Activated naive CD4-positive, alpha-beta T cell treated with anti-CD3 and anti-CD28 coated beads, Interleukin-2, amount 50 U/mL, for 24 hours (primary cell): ENCODE measurements around the gene ZNF710.
"Not testable (repeated sequence)": the region's sequence is repeated elsewhere in the genome, so short reads cannot be mapped to it uniquely, and the experiment has no call there.

Source experiments
- H3K27ac Mint-ChIP-seq: one replicate; pipeline ENCODE4 v1.8.0; 2021; ENCODE audit warnings: mild to moderate bottlenecking, mixed read lengths
- H3K27me3 Mint-ChIP-seq: one replicate; pipeline ENCODE4 v1.8.0; 2021; ENCODE audit warnings: mixed read lengths
- H3K36me3 Mint-ChIP-seq: one replicate; pipeline ENCODE4 v1.8.0; 2021; ENCODE audit warnings: mixed read lengths
- H3K4me1 Mint-ChIP-seq: one replicate; pipeline ENCODE4 v1.8.0; 2021; ENCODE audit warnings: mixed read lengths
- H3K4me3 Mint-ChIP-seq: one replicate; pipeline ENCODE4 v1.8.0; 2021; ENCODE audit warnings: mild to moderate bottlenecking, mixed read lengths
- H3K9me3 Mint-ChIP-seq: one replicate; pipeline ENCODE4 v1.8.0; 2021; ENCODE audit warnings: mixed read lengths

Gene ZNF710, protein sequence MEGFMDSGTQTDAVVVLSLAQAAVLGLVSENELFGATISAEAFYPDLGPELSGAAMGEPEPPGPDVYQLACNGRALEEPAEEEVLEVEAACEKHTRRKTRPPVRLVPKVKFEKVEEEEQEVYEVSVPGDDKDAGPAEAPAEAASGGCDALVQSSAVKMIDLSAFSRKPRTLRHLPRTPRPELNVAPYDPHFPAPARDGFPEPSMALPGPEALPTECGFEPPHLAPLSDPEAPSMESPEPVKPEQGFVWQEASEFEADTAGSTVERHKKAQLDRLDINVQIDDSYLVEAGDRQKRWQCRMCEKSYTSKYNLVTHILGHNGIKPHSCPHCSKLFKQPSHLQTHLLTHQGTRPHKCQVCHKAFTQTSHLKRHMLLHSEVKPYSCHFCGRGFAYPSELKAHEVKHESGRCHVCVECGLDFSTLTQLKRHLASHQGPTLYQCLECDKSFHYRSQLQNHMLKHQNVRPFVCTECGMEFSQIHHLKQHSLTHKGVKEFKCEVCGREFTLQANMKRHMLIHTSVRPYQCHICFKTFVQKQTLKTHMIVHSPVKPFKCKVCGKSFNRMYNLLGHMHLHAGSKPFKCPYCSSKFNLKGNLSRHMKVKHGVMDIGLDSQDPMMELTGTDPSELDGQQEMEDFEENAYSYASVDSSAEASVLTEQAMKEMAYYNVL

GRCh38 chr15:90001062-90001682, at the start of gene ZNF710:
Gene ZNF710, plus strand, starts transcription at chr15:90001324. Its CDS starts 65,814 bp downstream, at chr15:90067138.
- H3K27me3 Mint-ChIP-seq = no peaks in the 10 kb centered on the region
- H3K4me1 Mint-ChIP-seq = peaks cover 45% of the 10 kb centered on the region
- H3K36me3 Mint-ChIP-seq = no peaks in the 10 kb centered on the region

DNA sequence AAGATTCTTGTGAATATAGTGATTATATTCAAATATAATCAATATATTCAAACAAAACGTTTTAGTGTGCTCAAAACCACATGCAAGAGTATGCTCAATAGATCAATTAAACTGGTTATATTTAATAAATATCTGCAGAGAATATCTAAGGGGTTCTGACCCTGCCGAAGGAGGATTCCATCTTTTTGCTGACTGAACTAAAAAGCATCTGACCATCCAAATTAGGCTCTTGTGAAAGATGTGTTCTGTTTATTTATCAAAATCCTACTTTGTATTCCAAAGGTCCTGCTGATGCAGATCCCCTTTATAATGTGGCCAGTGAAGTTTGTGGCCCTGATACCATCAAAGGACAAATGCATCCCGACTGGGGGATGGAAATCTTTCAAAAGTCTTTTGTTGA, 46.6 kb upstream of the ZNF710 start:
- Mint-ChIP-seq H3K36me3 (no peaks in the 10 kb centered on the region), H3K27ac (no peak overlapping the region), H3K27me3 (peaks cover 2% of the 10 kb centered on the region), H3K4me3 (no peak overlapping the region), H3K9me3 (no peaks in the 10 kb centered on the region), H3K4me1 (no peaks in the 10 kb centered on the region)

More at GRCh38 chr15:90001062-90001682, at the start of gene ZNF710:
- Mint-ChIP-seq H3K27ac (peak within 1 kb of the TSS; percentile 99), H3K9me3 (no peaks in the 10 kb centered on the region), H3K4me3 (peak within 1 kb of the TSS; percentile 94)

DNA sequence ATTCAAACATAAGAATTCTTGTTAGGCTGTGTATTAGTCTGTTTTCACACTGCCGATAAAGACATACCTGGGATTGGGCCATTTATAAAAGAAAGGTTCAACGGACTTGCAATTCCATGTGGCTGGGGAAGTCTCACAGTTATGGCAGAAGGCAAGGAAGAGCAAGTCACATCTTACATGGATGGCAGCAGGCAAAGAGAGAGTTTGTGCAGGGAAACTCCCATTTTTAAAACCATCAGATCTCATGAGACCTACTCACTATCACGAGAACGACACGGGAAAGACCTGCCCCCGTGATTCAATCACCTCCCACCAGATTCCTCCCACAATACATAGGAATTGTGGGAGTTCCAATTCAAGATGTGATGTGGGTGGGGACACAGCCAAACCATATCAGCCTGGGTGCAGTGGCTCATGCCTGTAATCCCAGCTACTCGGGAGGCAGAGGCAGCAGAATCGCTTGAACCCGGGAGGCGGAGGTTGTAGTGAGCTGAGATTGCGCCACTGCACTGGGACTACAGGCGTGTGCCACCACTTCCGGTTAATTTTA, 45.6 kb upstream of the ZNF710 start:
- not testable (repeated sequence) for H3K27me3 Mint-ChIP-seq, H3K36me3 Mint-ChIP-seq, H3K9me3 Mint-ChIP-seq, H3K4me3 Mint-ChIP-seq, H3K27ac Mint-ChIP-seq, H3K4me1 Mint-ChIP-seq

- no peak overlapping the region for H3K4me3 Mint-ChIP-seq
- no peak overlapping the region for H3K27ac Mint-ChIP-seq
- no peaks in the 10 kb centered on the region for H3K36me3 Mint-ChIP-seq
- no peaks in the 10 kb centered on the region for H3K9me3 Mint-ChIP-seq
- no peaks in the 10 kb centered on the region for H3K4me1 Mint-ChIP-seq
- H3K27me3 Mint-ChIP-seq = no peaks in the 10 kb centered on the region
These were observed 42.9 kb upstream of the ZNF710 start for GRCh38 chr15:89958107-89958805.

DNA sequence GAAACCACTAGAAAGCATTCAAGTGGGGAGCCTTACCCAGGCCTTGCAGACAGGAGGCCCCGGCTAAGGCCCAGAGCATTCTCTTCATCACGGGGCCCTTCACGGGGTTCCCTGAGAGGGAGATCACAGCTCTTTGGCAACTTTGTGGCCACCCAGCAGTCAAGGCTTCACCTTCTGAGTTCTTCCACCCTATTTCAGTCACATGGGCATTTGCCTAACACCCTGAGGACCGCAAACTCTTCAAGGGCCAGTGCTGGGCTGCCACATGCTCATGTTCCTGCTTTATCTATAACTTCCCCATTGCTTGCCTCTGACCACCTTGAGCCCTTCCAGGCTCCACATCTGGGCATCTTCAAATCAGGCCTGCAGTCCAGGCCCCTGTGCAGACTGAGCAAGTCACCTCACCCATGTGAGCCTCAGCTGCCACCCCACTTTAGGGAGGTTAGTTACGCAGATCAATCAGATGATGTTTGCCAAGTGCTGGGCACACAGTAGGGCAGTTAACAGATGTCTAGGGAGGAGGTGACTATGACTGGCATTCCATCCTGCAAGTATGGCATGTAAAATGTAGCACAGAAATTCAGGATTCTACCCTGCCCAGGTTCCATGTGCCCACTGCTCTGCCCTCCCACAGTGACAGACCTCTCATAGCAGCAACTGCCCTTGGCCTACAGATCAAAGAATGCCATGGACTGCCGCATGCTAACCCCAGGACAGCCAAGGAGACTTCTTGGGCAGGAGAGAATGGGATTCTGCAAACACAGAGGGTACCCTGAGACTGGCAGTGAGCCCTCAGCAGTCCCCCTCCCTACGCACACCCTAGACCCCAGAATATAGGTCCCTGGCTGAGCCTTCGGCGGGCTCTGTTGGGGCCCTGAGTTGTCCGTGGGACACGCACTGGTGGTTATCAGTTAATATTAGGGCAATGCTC, 37.6 kb upstream of the ZNF710 start:
- no peaks in the 10 kb centered on the region for H3K27me3 Mint-ChIP-seq
- H3K4me3 Mint-ChIP-seq = no peak overlapping the region
- no peaks in the 10 kb centered on the region for H3K36me3 Mint-ChIP-seq
- H3K9me3 Mint-ChIP-seq = no peaks in the 10 kb centered on the region
- H3K4me1 Mint-ChIP-seq = no peaks in the 10 kb centered on the region
- no peak overlapping the region for H3K27ac Mint-ChIP-seq

DNA sequence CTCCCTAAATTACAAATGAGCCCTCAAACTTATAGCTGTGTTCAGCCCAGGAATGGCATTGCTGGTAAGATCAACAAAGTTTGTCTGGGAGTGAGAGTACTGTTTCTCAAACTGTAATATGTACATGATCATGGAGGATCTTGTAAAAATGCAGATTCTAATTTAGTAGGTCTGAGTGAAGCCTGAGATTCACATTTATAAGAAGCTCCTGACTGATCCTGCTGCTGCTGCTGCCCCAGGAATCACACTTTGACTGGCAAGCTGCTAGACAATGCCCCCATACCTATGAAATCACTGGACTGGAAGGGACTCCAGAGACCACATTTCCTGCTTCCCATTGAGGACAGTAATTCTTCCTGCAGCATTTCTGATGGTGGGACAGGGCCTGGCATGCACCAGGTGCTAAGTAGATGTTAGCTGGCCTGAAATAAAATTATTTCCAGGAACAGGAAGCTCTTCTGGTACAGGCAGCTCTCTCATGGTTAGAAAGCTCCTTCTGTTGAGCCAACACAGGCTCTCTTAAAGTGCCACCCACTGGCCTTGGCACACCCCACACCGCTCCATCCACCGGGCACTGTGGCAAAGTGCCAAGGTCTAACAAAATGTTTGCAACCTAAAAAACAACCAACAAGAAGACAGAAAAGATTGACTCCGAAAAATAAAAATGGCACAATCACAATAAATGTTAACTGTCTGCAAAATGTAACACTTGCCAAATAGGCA, 36.7 kb upstream of the ZNF710 start:
- no peaks in the 10 kb centered on the region for H3K9me3 Mint-ChIP-seq
- no peaks in the 10 kb centered on the region for H3K27me3 Mint-ChIP-seq
- H3K27ac Mint-ChIP-seq = no peak overlapping the region
- no peaks in the 10 kb centered on the region for H3K36me3 Mint-ChIP-seq
- no peaks in the 10 kb centered on the region for H3K4me1 Mint-ChIP-seq
- no peak overlapping the region for H3K4me3 Mint-ChIP-seq

DNA sequence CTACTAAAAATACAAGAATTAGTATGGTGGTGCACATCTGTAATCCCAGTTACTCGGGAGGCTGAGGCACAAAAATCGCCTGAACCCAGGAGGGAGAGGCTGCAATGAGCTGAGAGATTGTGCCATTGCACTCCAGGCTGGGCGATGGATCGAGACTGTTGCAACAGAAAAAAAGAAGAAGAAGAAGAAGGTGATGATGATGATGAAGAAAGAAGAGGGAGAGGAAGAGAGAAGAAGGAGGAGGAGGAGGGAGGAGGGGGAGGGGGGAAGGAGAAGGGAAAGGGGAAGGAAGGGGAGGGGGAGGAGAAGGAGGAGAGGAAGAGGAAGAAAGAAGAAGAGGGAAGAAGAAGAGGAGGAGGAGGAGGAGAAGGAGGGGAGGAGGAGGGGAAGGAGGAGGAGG, 33.2 kb upstream of the ZNF710 start:
- Mint-ChIP-seq H3K4me3 (no peak overlapping the region), H3K27me3 (no peaks in the 10 kb centered on the region), H3K9me3 (no peaks in the 10 kb centered on the region), H3K27ac (no peak overlapping the region), H3K36me3 (no peaks in the 10 kb centered on the region), H3K4me1 (no peaks in the 10 kb centered on the region)

GRCh38 chr15:89971592-89971997, 29.5 kb upstream of the ZNF710 start:
- Mint-ChIP-seq H3K27ac (no peak overlapping the region), H3K4me3 (no peak overlapping the region)

DNA sequence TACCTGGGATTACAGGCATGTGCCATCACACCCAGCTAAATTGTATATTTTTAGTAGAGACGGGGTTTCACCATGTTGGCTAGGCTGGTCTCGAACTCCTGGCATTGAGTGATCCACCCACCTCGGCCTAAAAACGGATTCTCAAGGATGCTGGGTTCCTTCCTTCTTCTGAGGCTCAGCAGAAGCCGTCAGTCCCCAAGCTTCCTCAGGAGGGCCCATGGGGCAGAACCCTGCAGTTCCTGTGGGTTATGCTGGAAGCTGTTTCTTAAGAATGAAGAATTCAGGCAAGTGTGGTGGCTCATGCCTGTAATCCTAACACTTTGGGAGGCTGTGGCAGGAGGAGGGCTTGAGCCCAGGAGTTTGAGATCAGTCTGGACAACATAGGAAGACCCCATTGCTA, 29.0 kb upstream of the ZNF710 start:
- H3K36me3 Mint-ChIP-seq = no peaks in the 10 kb centered on the region
- H3K9me3 Mint-ChIP-seq = no peaks in the 10 kb centered on the region
- peaks cover 3% of the 10 kb centered on the region for H3K4me1 Mint-ChIP-seq
- no peaks in the 10 kb centered on the region for H3K27me3 Mint-ChIP-seq
- H3K27ac Mint-ChIP-seq = no peak overlapping the region
- H3K4me3 Mint-ChIP-seq = no peak overlapping the region

More at GRCh38 chr15:89971592-89971997, 29.5 kb upstream of the ZNF710 start:
- H3K36me3 Mint-ChIP-seq = no peaks in the 10 kb centered on the region
- peaks cover 3% of the 10 kb centered on the region for H3K4me1 Mint-ChIP-seq
- no peaks in the 10 kb centered on the region for H3K9me3 Mint-ChIP-seq
- H3K27me3 Mint-ChIP-seq = no peaks in the 10 kb centered on the region

DNA sequence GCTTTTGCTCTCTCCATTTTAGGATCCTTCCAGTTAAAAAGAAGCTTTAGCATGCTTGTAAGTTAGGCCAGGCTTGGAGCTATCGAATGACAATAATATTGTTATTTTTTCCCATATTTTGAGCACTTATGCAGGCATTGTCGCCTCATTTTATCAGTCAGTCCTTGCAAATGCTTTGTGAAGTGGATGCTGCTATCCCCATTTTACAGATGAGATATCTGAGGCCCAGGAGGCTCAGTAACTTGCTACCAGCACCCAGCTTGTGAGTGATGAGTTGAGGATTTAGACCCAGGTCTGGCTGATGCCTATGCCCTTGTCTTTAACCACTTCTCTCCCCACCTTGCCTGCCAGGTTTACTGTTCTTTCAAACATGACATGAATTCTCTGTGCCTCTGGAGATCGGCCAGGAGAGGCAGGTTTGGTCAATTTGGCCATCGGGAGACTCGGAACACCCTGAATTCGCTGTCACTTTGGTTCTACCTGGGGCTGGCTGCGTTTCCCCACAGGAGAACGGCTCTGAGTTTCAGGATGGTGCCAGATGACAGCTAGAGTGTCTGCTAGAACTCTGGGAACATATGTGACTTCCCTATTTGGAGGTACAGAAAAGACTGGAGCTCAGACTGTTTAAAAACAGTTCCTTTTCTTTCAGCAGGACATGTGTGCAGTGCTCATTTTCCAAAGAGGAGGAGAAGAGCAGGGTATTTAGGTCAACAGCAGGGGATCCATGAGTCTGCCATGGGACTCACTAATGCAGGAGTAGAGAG, 25.5 kb upstream of the ZNF710 start:
- no peaks in the 10 kb centered on the region for H3K27me3 Mint-ChIP-seq
- peaks cover 3% of the 10 kb centered on the region for H3K4me1 Mint-ChIP-seq
- no peak overlapping the region for H3K4me3 Mint-ChIP-seq
- H3K36me3 Mint-ChIP-seq = no peaks in the 10 kb centered on the region
- no peaks in the 10 kb centered on the region for H3K9me3 Mint-ChIP-seq
- H3K27ac Mint-ChIP-seq = no peak overlapping the region

- H3K4me3 Mint-ChIP-seq = no peak overlapping the region
- no peak overlapping the region for H3K27ac Mint-ChIP-seq
- no peaks in the 10 kb centered on the region for H3K36me3 Mint-ChIP-seq
- no peaks in the 10 kb centered on the region for H3K27me3 Mint-ChIP-seq
- H3K4me1 Mint-ChIP-seq = peaks cover 3% of the 10 kb centered on the region
- H3K9me3 Mint-ChIP-seq = no peaks in the 10 kb centered on the region
These were observed 24.9 kb upstream of the ZNF710 start for GRCh38 chr15:89976246-89976600.

GRCh38 chr15:89977836-89978235, 23.3 kb upstream of the ZNF710 start:
- not testable (repeated sequence) for H3K36me3 Mint-ChIP-seq, H3K27ac Mint-ChIP-seq, H3K27me3 Mint-ChIP-seq, H3K9me3 Mint-ChIP-seq, H3K4me3 Mint-ChIP-seq, H3K4me1 Mint-ChIP-seq

- Mint-ChIP-seq H3K4me1 (peaks cover 3% of the 10 kb centered on the region), H3K27ac (no peak overlapping the region), H3K36me3 (no peaks in the 10 kb centered on the region), H3K4me3 (no peak overlapping the region), H3K9me3 (no peaks in the 10 kb centered on the region), H3K27me3 (no peaks in the 10 kb centered on the region)
These were observed 22.2 kb upstream of the ZNF710 start for GRCh38 chr15:89978914-89979313.

DNA sequence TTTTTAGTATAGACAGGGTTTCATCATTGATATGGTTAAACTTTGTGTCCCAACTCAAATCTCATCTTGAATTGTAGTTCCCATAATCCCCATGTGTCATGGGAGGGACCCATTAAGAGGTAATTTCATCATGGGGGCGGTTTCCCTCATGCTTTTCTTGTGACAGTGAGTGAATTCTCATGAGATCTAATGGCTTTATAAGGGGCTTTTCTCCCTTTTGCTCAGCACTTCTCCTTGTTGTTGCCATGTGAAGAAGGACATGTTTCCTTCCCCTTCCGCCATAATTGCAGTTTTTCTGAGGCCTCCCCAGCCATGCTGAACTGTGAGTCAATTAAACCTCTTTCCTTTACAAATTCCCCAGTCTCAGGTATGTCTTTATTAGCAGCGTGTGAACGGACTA, 20.2 kb upstream of the ZNF710 start:
- no peaks in the 10 kb centered on the region for H3K9me3 Mint-ChIP-seq
- H3K4me3 Mint-ChIP-seq = no peak overlapping the region
- no peaks in the 10 kb centered on the region for H3K36me3 Mint-ChIP-seq
- peaks cover 2% of the 10 kb centered on the region for H3K4me1 Mint-ChIP-seq
- peak overlapping the region; percentile 21 for H3K27ac Mint-ChIP-seq
- H3K27me3 Mint-ChIP-seq = no peaks in the 10 kb centered on the region
